GM12891 (cell line): ENCODE results near the gene FRMD8.

Experiments used
- POLR2A ChIP-seq: IDR thresholded peaks from 2 replicates; pipeline ENCODE4 v1.6.1; 2011; ENCODE audit warnings: low read depth, low read length, control low read depth
- POLR2AphosphoS5 ChIP-seq: IDR thresholded peaks from 2 replicates; pipeline ENCODE4 v1.6.1; 2011; ENCODE audit warnings: low read depth, low read length, control low read depth
- SPI1 ChIP-seq: IDR thresholded peaks from 2 replicates; pipeline ENCODE4 v1.6.1; 2011; ENCODE audit warnings: low read depth, low read length, control low read depth
- TAF1 ChIP-seq: IDR thresholded peaks from 2 replicates; pipeline ENCODE4 v1.6.1; 2011; ENCODE audit warnings: low read depth, low read length, control low read depth

GRCh38 chr11:65380460-65381119 is 5.8 kb upstream of the FRMD8 start:
- TF ChIP-seq SPI1, result no peak
- no peak for TF ChIP-seq POLR2A
- no peak for TF ChIP-seq TAF1
- TF ChIP-seq POLR2AphosphoS5, result no peak
